Vagina (tissue), 2 donors: ENCODE results near the gene BLOC1S6. TPM values are rescaled to one million over a fixed set of nuclear protein-coding genes. Genes with fewer than 3 reads are reported as not detected.
A peak's percentile ranks its signal among the peaks of the same experiment; 100 is the strongest.

Experiments
- DNase-seq, 2 donors: peaks; one replicate each; pipeline ENCODE4 v3.0.0-alpha.2; 2017; ENCODE audit errors: extremely low spot score in 2 of 2
- H3K27ac ChIP-seq: fragments of 200-600 bp; sonication (generic); one replicate; pipeline ENCODE4 v1.5.1; 2019
- H3K27me3 ChIP-seq: fragments of 200-600 bp; sonication (generic); one replicate; pipeline ENCODE4 v1.5.1; 2019
- H3K36me3 ChIP-seq, 2 donors: fragments of 200-600 bp; sonication (generic); one replicate each; pipeline ENCODE4 v1.5.1; 2017 to 2019
- H3K4me1 ChIP-seq: fragments of 200-600 bp; sonication (generic); one replicate; pipeline ENCODE4 v1.5.1; 2019
- H3K4me3 ChIP-seq, 2 donors: fragments of 200-600 bp; sonication (generic); 1 replicate in 1 of 2; 2 replicates in 1 of 2; pipeline ENCODE4 v1.5.1; 2016 to 2019
- H3K9me3 ChIP-seq: fragments of 200-600 bp; sonication (generic); one replicate; pipeline ENCODE4 v1.5.1; 2019
- POLR2A ChIP-seq, 2 donors: fragments of 450-650 bp; IDR thresholded peaks; one replicate each; pipeline ENCODE4 v1.6.1; 2017; ENCODE audit warnings: antibody characterized with exemption in 2 of 2, mild to moderate bottlenecking in 2 of 2, moderate library complexity in 2 of 2
- POLR2AphosphoS5 ChIP-seq, 2 donors: sonication (generic); formaldehyde crosslinking; IDR thresholded peaks; one replicate each; pipeline ENCODE4 v1.9.0; 2017; ENCODE audit warnings: antibody characterized with exemption in 2 of 2, mild to moderate bottlenecking in 2 of 2, low read depth in 1 of 2; ENCODE audit not compliant: insufficient read depth in 1 of 2
- intact Hi-C: fragments of 100-400 bp; cut with DNase I; formaldehyde crosslinking; loops from one replicate; pipeline ENCODE4 v1.15.1; 2023
- total RNA-seq: library from RNA; depleted of rRNA; stranded (reverse); fragments of >200 nt; gene quantifications from one replicate; pipeline ENCODE4 v1.2.3, GENCODE V29; 2016
- TF ChIP-seq, protein P1 (sequence below), 3 experiments: fragments of 450-650 bp in 2 of 3; fragments of 200-600 bp in 1 of 3; sonication (generic) in 1 of 3; IDR thresholded peaks; one replicate each; pipeline ENCODE4 v1.5.1; 2017 to 2019; ENCODE audit warnings: antibody characterized with exemption in 3 of 3, mild to moderate bottlenecking in 2 of 3, moderate library complexity in 2 of 3

The BLOC1S6 gene
- total RNA-seq, 1 donor from 2014 or later = 45.2 TPM

DNA sequence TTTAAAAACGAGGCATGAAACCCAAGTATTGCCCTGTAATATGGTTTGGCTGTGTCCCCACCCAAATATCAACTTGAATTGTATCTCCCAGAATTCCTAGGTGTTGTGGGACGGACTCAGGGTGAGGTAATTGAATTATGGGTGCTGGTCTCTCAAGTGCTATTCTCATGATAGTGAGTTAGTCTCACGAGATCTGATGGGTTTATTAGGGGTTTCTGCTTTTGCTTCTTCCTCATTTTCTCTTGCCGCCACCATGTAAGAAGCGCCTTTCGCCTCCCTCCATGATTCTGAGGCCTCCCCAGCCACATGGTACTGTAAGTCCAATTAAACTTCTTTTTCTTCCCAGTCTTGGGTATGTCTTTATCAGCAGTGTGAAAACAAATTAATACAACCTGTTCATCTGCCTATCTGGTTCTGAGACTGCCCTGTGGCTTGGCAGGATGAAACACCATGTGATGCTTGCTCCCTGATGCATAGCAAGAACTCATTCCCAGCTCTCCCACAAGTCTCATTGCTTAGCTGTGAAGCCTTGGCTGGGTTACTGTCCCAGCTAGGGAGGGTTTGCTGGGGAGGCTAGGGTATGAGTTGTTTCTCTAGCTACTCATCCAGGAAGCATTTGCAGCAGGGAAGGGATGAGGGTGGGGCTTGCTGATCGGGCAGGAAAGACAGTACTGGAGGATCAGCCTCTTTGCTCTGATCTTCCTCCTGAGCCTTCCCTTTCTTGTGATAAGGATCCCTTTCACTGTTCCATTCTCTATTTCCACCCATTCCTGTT, 43.9 kb downstream of the BLOC1S6 start:
- DNase-seq = no peak
- TF ChIP-seq, protein P1, sequence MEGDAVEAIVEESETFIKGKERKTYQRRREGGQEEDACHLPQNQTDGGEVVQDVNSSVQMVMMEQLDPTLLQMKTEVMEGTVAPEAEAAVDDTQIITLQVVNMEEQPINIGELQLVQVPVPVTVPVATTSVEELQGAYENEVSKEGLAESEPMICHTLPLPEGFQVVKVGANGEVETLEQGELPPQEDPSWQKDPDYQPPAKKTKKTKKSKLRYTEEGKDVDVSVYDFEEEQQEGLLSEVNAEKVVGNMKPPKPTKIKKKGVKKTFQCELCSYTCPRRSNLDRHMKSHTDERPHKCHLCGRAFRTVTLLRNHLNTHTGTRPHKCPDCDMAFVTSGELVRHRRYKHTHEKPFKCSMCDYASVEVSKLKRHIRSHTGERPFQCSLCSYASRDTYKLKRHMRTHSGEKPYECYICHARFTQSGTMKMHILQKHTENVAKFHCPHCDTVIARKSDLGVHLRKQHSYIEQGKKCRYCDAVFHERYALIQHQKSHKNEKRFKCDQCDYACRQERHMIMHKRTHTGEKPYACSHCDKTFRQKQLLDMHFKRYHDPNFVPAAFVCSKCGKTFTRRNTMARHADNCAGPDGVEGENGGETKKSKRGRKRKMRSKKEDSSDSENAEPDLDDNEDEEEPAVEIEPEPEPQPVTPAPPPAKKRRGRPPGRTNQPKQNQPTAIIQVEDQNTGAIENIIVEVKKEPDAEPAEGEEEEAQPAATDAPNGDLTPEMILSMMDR (IDR thresholded peaks at IDR 0.05) = no peak
- TF ChIP-seq POLR2AphosphoS5 (IDR thresholded peaks at IDR 0.05; ENCODE audit: insufficient read depth in 1 of 2, low read depth in 1 of 2) (no peak), POLR2A (IDR thresholded peaks at IDR 0.05) (no peak)
- Histone ChIP-seq H3K9me3 (no peaks in the 10 kb centered on the region), H3K4me3 (peak overlapping the region in 1 of 2 donors; percentile 17), H3K36me3 (no peaks in the 10 kb centered on the region), H3K27me3 (no peaks in the 10 kb centered on the region), H3K4me1 (peaks cover 28% of the 10 kb centered on the region), H3K27ac (peak overlapping the region; percentile 52)
- intact Hi-C loops = no loop called here

GRCh38 chr15:45631776-45632175, 44.6 kb downstream of the BLOC1S6 start:
- intact Hi-C loops = no loop called here
- DNase-seq = no peak
- Histone ChIP-seq H3K4me3 (peak overlapping the region in 1 of 2 donors; percentile 17), H3K9me3 (no peaks in the 10 kb centered on the region), H3K27me3 (no peaks in the 10 kb centered on the region), H3K27ac (peak overlapping the region; percentile 52), H3K36me3 (no peaks in the 10 kb centered on the region), H3K4me1 (peaks cover 35% of the 10 kb centered on the region)
- TF ChIP-seq POLR2AphosphoS5 (IDR thresholded peaks at IDR 0.05; ENCODE audit: insufficient read depth in 1 of 2, low read depth in 1 of 2) = no peak
- no peak for TF ChIP-seq POLR2A (IDR thresholded peaks at IDR 0.05)
- TF ChIP-seq, protein P1 (IDR thresholded peaks at IDR 0.05) = no peak

- H3K4me1 ChIP-seq = peaks cover 62% of the 10 kb centered on the region
- DNase-seq = no peak
- H3K27ac ChIP-seq = peak within 1 kb of the TSS; percentile 83
These were observed 47.4 kb downstream of the BLOC1S6 start, which contains the start of gene SQOR for GRCh38 chr15:45634432-45635190. Gene SQOR (plus strand): TSS chr15:45635029. CDS start chr15:45658924, 23,895 bp downstream.

GRCh38 chr15:45635191-45635638, 48.0 kb downstream of the BLOC1S6 start:
- H3K4me3 ChIP-seq = peak overlapping the region; percentile 54 to 62
- H3K27me3 ChIP-seq = no peaks in the 10 kb centered on the region
- intact Hi-C loops = no loop called here
- TF ChIP-seq POLR2A (IDR thresholded peaks at IDR 0.05) (no peak), POLR2AphosphoS5 (IDR thresholded peaks at IDR 0.05; ENCODE audit: insufficient read depth in 1 of 2, low read depth in 1 of 2) (no peak)
- TF ChIP-seq, protein P1 (IDR thresholded peaks at IDR 0.05) = no peak
- H3K36me3 ChIP-seq = no peaks in the 10 kb centered on the region
- H3K4me1 ChIP-seq = peaks cover 67% of the 10 kb centered on the region
- no peaks in the 10 kb centered on the region for H3K9me3 ChIP-seq
- H3K27ac ChIP-seq = peak overlapping the region; percentile 83
- no peak for DNase-seq

More at GRCh38 chr15:45634432-45635190, 47.4 kb downstream of the BLOC1S6 start, which contains the start of gene SQOR:
- no peaks in the 10 kb centered on the region for H3K9me3 ChIP-seq
- TF ChIP-seq, protein P1 (IDR thresholded peaks at IDR 0.05) = no peak
- TF ChIP-seq POLR2AphosphoS5 (IDR thresholded peaks at IDR 0.05; ENCODE audit: insufficient read depth in 1 of 2, low read depth in 1 of 2) (peak; percentile 74 to 96), POLR2A (IDR thresholded peaks at IDR 0.05) (peak in 1 of 2 donors; percentile 35)
- intact Hi-C loops = no loop called here
- no peaks in the 10 kb centered on the region for H3K27me3 ChIP-seq
- no peaks in the 10 kb centered on the region for H3K36me3 ChIP-seq
- H3K4me3 ChIP-seq = peak within 1 kb of the TSS; percentile 54 to 62
